Measurements from ENCODE around the gene UGP2.

DNA sequence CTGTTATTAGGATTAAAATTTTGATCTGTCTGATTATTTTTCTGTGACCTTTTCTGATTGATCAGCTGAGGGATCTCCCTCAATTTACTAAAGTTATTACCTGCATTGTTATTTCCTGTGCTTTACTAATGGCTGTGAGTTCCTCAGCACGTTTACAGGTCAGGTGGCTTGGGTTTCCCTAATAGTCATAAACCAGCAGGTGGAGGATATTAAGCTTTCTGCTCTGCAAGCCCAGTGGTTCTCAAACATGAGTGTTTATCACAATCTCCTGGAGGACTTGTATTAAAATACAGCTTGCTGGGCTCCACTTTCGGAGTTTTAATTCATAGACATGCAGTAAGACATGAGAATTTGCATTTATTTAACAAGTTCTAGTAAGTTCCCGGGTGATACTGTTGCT lies 22.4 kb upstream of the UGP2 start:
- TF ChIP-seq, protein P1, sequence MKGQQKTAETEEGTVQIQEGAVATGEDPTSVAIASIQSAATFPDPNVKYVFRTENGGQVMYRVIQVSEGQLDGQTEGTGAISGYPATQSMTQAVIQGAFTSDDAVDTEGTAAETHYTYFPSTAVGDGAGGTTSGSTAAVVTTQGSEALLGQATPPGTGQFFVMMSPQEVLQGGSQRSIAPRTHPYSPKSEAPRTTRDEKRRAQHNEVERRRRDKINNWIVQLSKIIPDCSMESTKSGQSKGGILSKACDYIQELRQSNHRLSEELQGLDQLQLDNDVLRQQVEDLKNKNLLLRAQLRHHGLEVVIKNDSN (IDR thresholded peaks at IDR 0.05; ENCODE audit: borderline replicate concordance, extremely low read length, insufficient read depth, low read depth, low read length), result no peak
- TF ChIP-seq, protein P2, sequence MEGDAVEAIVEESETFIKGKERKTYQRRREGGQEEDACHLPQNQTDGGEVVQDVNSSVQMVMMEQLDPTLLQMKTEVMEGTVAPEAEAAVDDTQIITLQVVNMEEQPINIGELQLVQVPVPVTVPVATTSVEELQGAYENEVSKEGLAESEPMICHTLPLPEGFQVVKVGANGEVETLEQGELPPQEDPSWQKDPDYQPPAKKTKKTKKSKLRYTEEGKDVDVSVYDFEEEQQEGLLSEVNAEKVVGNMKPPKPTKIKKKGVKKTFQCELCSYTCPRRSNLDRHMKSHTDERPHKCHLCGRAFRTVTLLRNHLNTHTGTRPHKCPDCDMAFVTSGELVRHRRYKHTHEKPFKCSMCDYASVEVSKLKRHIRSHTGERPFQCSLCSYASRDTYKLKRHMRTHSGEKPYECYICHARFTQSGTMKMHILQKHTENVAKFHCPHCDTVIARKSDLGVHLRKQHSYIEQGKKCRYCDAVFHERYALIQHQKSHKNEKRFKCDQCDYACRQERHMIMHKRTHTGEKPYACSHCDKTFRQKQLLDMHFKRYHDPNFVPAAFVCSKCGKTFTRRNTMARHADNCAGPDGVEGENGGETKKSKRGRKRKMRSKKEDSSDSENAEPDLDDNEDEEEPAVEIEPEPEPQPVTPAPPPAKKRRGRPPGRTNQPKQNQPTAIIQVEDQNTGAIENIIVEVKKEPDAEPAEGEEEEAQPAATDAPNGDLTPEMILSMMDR (IDR thresholded peaks at IDR 0.05 in 2 of 3, conservative IDR thresholded peaks at IDR 0.05 in 1 of 3; ENCODE audit: control insufficient read depth in 2 of 3, extremely low read depth in 1 of 3, insufficient read depth in 1 of 3, low read depth in 3 of 3, low read length in 3 of 3), result no peak
- TF ChIP-seq POLR2A (IDR thresholded peaks at IDR 0.05; ENCODE audit: low read depth, low read length) (no peak), NFXL1 (IDR thresholded peaks at IDR 0.05; ENCODE audit: borderline replicate concordance) (no peak)
